GM10266 (cell line): ENCODE results near the gene EN2.

Source experiments
- DNase-seq: peaks from one replicate; pipeline ENCODE4 v3.0.0; 2012; ENCODE audit errors: extremely low spot score
- TF ChIP-seq, protein P1 (sequence below): IDR thresholded peaks from 2 replicates; pipeline ENCODE4 v1.5.1; 2012; ENCODE audit warnings: mild to moderate bottlenecking, low read depth; ENCODE audit not compliant: control insufficient read depth, insufficient read depth; ENCODE audit errors: missing control alignments

Gene EN2

DNA sequence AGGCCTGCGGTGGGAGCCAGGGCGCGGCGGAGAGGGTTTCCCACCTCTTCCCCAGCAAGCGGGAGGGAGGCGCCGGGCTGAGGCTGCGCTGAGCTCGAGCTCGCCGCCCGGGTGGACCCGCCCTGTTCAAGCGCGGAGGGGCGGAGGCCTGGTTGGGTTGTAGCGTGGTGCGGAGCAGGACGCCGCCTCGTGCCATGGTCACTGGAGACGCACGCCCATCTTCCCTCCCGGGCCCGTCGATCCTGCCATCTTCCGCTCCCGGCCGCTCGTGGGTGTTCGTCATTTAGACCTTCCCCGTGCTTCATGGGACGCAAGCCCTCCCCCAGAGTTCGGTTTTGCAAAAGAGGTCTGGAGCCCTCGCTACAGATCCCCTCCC lies 9.3 kb upstream of the EN2 start:
- TF ChIP-seq, protein P1, sequence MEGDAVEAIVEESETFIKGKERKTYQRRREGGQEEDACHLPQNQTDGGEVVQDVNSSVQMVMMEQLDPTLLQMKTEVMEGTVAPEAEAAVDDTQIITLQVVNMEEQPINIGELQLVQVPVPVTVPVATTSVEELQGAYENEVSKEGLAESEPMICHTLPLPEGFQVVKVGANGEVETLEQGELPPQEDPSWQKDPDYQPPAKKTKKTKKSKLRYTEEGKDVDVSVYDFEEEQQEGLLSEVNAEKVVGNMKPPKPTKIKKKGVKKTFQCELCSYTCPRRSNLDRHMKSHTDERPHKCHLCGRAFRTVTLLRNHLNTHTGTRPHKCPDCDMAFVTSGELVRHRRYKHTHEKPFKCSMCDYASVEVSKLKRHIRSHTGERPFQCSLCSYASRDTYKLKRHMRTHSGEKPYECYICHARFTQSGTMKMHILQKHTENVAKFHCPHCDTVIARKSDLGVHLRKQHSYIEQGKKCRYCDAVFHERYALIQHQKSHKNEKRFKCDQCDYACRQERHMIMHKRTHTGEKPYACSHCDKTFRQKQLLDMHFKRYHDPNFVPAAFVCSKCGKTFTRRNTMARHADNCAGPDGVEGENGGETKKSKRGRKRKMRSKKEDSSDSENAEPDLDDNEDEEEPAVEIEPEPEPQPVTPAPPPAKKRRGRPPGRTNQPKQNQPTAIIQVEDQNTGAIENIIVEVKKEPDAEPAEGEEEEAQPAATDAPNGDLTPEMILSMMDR, result no peak
- DNase-seq, result no peak

DNA sequence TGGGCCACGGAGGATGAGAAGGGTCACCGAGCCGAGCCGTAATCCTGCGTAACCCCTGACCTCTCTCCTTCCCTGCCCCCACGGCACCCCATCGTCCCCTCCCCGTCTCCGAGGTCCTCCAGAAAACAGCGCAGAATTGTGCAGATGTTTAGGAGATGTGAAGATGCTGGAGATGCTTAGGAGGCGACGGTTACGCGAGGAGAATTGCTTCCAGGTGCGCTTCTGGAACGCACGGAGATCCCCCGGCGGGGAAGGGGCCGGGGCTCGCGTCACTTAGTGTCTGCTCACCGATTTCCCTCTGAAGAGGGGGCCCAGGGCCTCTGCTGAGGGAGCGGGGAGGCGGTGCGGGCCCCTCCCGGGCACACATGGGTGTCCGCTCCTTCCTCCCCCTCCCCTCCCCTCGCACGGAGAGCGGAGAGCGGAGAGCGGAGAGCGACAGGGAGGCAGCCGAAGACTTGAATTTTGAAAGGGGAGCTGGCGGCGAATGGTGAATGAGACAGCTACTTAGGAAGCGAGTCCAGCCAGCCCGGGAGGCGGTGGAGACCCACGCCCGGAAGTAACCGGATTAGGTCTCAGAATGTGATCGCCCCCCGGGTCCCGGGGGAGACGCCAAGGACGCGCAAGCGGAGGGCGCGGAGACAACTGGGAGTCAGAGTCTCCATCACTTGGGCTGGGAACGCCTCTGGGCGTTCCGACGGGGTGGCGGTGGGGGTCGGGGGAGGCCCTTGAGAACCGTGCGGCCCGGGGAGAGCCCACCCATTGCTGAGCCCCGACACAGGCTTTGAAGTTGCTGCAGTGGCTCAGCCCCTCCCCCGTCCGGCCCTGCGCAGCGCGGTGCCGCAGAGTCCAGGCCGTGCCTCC lies 8.7 kb upstream of the EN2 start:
- TF ChIP-seq, protein P1, result no peak
- DNase-seq, result peak; percentile 25

GRCh38 chr7:155449869-155450557 lies 7.9 kb upstream of the EN2 start:
- TF ChIP-seq, protein P1, result no peak
- no peak for DNase-seq

- no peak for DNase-seq
- TF ChIP-seq, protein P1, result no peak
Measured at GRCh38 chr7:155450558-155450969, 7.4 kb upstream of the EN2 start.

DNA sequence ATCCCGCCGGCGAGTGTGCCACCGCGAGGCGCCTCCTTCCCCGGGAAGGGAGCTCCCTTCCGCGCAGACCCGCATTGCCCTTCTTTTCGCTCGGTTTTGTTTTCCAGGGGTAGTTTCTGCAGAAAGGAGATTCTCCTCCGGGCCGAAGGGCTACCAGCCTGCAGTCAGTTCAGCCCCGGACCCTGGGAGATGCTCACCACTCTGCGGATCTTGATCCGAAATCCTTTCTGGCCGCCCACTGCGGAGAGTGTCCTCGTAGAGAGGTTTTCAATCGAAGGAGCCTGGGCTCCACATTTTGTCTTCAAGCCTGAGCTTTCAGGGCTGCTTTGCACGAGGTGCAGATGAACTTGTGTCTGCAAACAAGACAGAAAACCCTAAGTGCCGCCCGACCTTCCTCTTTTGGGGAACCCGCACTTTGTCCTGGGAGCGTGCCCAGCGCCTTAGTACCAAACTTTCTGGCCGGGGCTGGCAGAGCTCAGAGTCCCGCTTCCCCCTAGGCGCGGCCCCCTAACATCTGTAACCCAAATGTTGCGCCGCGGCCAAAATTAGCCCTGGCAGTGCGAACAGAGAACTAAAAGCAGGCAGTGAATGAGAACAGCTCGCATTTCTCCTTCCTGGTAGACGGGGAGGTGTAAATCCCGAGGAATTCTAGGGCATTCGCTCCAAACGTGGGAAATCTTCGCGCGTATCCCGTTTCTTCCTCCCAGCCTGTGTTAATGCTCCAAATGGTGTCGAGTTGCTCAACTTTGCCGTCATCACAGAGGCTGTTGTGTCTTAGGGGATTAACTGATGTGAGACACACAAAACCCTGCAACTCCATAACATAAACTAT lies 6.7 kb upstream of the EN2 start:
- TF ChIP-seq, protein P1, result no peak
- DNase-seq, result no peak

DNA sequence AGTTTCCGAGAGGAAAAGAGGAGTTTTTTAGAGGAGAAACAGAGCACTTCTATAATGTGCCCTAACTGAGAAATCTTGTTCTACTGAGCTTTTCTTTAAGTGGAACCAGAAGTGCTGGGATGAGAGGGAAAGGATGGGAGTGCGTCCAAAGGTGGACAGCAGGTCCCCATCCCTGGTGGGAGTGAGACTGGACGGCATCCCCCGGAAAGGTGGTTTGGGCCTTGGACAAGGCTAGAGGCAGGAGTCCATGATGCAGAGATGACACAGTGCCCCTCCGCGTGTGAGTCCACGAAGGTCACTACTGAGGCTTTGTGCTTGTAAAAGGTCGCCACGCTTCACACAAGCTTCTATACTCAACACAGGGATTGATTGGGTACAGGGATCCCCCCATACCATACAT lies 6.1 kb upstream of the EN2 start:
- TF ChIP-seq, protein P1, result no peak
- no peak for DNase-seq
